HEK293T (cell line): Measurements from ENCODE around the gene PAK5.

Source experiments
- ARNT ChIP-seq: fragments of 450-650 bp; IDR thresholded peaks from 2 replicates; pipeline ENCODE4 v1.6.1; 2017; ENCODE audit warnings: mild to moderate bottlenecking
- BHLHE40 ChIP-seq: fragments of 450-650 bp; IDR thresholded peaks from 2 replicates; pipeline ENCODE4 v1.6.1; 2016; ENCODE audit warnings: mild to moderate bottlenecking, moderate library complexity, borderline replicate concordance
- FOXM1 ChIP-seq: fragments of 450-650 bp; IDR thresholded peaks from 2 replicates; pipeline ENCODE4 v1.6.1; 2017; ENCODE audit warnings: mild to moderate bottlenecking, borderline replicate concordance
- L3MBTL2 ChIP-seq: fragments of 450-650 bp; conservative IDR thresholded peaks from 2 replicates; pipeline ENCODE4 v1.6.1; 2016; ENCODE audit warnings: mild to moderate bottlenecking
- LEF1 ChIP-seq: fragments of 450-650 bp; IDR thresholded peaks from 2 replicates; pipeline ENCODE4 v1.6.1; 2017; ENCODE audit warnings: mild to moderate bottlenecking, borderline replicate concordance
- NFRKB ChIP-seq: fragments of 450-650 bp; IDR thresholded peaks from 2 replicates; pipeline ENCODE4 v1.6.1; 2016; ENCODE audit warnings: mild to moderate bottlenecking, moderate library complexity
- SP1 ChIP-seq: fragments of 450-650 bp; IDR thresholded peaks from 2 replicates; pipeline ENCODE4 v1.6.1; 2017
- SUZ12 ChIP-seq: fragments of 450-650 bp; IDR thresholded peaks from 2 replicates; pipeline ENCODE4 v1.6.1; 2016; ENCODE audit warnings: mild to moderate bottlenecking
- TARDBP ChIP-seq: fragments of 450-650 bp; IDR thresholded peaks from 2 replicates; pipeline ENCODE4 v1.6.1; 2016
- ZNF384 ChIP-seq: fragments of 450-650 bp; IDR thresholded peaks from 2 replicates; pipeline ENCODE4 v1.6.1; 2016

GRCh38 chr20:9627219-9627618, 211.7 kb downstream of the PAK5 start:
- TF ChIP-seq ARNT (no peak), SP1 (no peak), ZNF384 (no peak), LEF1 (no peak), SUZ12 (no peak), NFRKB (no peak), TARDBP (no peak), FOXM1 (no peak), L3MBTL2 (no peak), BHLHE40 (no peak)
